DND-41 (cell line): ENCODE measurements around the gene MFSD6.

Experiments
- ATAC-seq: fragments of 200-7000 bp; cut with Tn5 transposase; 3 replicates; pipeline ENCODE4 v1.9.1; 2021; ENCODE audit warnings: low read depth; ENCODE audit not compliant: insufficient read depth
- DNase-seq: peaks from one replicate; pipeline ENCODE4 v3.0.0-alpha.2; 2020
- H2AFZ ChIP-seq: 2 replicates; pipeline ENCODE4 v1.6.0; 2012; ENCODE audit warnings: low read depth, low read length
- H3K27ac ChIP-seq: 2 replicates; pipeline ENCODE4 v1.5.1; 2012; ENCODE audit warnings: low read length, inconsistent platforms
- H3K27me3 ChIP-seq: fragments of 200-600 bp; sonication (generic); 2 replicates; pipeline ENCODE4 v1.6.0; 2012; ENCODE audit warnings: low read length, mild to moderate bottlenecking, inconsistent platforms; ENCODE audit not compliant: insufficient read depth, poor library complexity
- H3K36me3 ChIP-seq: 2 replicates; pipeline ENCODE4 v1.5.1; 2012; ENCODE audit warnings: low read length, inconsistent platforms; ENCODE audit not compliant: insufficient read depth
- H3K4me1 ChIP-seq: 2 replicates; pipeline ENCODE4 v1.5.1; 2012; ENCODE audit warnings: mild to moderate bottlenecking, low read length; ENCODE audit not compliant: insufficient read depth
- H3K4me2 ChIP-seq: 2 replicates; pipeline ENCODE4 v1.6.0; 2012; ENCODE audit warnings: mild to moderate bottlenecking, moderate library complexity, low read length, inconsistent platforms; ENCODE audit not compliant: insufficient read depth
- H3K4me3 ChIP-seq, 2 experiments: fragments of 200-600 bp in 1 of 2; shearing (Covaris generic) in 1 of 2; 2 replicates each; pipeline ENCODE4 v1.5.1; 2012 to 2016; ENCODE audit warnings: inconsistent platforms in 2 of 2, low read length in 2 of 2, mild to moderate bottlenecking in 2 of 2, low read depth in 1 of 2, moderate library complexity in 1 of 2
- H3K79me2 ChIP-seq: 2 replicates; pipeline ENCODE4 v1.6.0; 2012; ENCODE audit warnings: low read length, inconsistent platforms; ENCODE audit not compliant: insufficient read depth
- H3K9ac ChIP-seq: 2 replicates; pipeline ENCODE4 v1.6.0; 2012; ENCODE audit warnings: low read depth, mild to moderate bottlenecking, inconsistent platforms, low read length, moderate library complexity
- H3K9me3 ChIP-seq: 2 replicates; pipeline ENCODE4 v1.5.1; 2012; ENCODE audit warnings: low read length, moderate library complexity, mild to moderate bottlenecking, inconsistent platforms; ENCODE audit not compliant: insufficient read depth, severe bottlenecking
- H4K20me1 ChIP-seq: 2 replicates; pipeline ENCODE4 v1.6.0; 2012; ENCODE audit warnings: low read length; ENCODE audit not compliant: insufficient read depth
- CTCF ChIP-seq: IDR thresholded peaks from 2 replicates; pipeline ENCODE4 v1.5.1; 2012; ENCODE audit warnings: borderline replicate concordance, low read length, moderate library complexity, mild to moderate bottlenecking; ENCODE audit not compliant: poor library complexity, severe bottlenecking; ENCODE audit errors: extremely low read depth
- EZH2 ChIP-seq: IDR thresholded peaks from 3 replicates; pipeline ENCODE4 v1.6.1; 2012; ENCODE audit warnings: borderline replicate concordance, low read depth, mild to moderate bottlenecking, moderate library complexity, low read length, inconsistent platforms; ENCODE audit not compliant: severe bottlenecking

MFSD6 gene

GRCh38 chr2:190455358-190456095, 47.4 kb downstream of the MFSD6 start:
- no peak overlapping the region for H3K27ac ChIP-seq
- no peak overlapping the region for H3K4me3 ChIP-seq
- no peak overlapping the region for H3K9ac ChIP-seq
- no peaks in the 10 kb centered on the region for H3K4me1 ChIP-seq
- no peaks in the 10 kb centered on the region for H3K9me3 ChIP-seq
- ATAC-seq (no peak), DNase-seq (no peak)
- H3K36me3 ChIP-seq: peaks cover 19% of the 10 kb centered on the region
- H4K20me1 ChIP-seq: 0 out of 2 replicates have a peak, but pooled peaks cover 3% of the 10 kb centered on the region
- H2AFZ ChIP-seq: no peak overlapping the region
- no peak overlapping the region for H3K4me2 ChIP-seq
- H3K79me2 ChIP-seq: peaks cover 17% of the 10 kb centered on the region
- no peaks in the 10 kb centered on the region for H3K27me3 ChIP-seq
- TF ChIP-seq EZH2: no peak
- no peak for TF ChIP-seq CTCF

GRCh38 chr2:190456833-190457232, 48.7 kb downstream of the MFSD6 start:
- Histone ChIP-seq H3K27ac (no peak overlapping the region), H2AFZ (no peak overlapping the region), H3K79me2 (peaks cover 17% of the 10 kb centered on the region), H3K36me3 (peaks cover 23% of the 10 kb centered on the region), H3K27me3 (no peaks in the 10 kb centered on the region), H3K9ac (no peak overlapping the region), H3K9me3 (no peaks in the 10 kb centered on the region), H3K4me1 (no peaks in the 10 kb centered on the region), H4K20me1 (0 out of 2 replicates have a peak, but pooled peaks cover 3% of the 10 kb centered on the region), H3K4me2 (no peak overlapping the region), H3K4me3 (no peak overlapping the region)
- DNase-seq: no peak
- ATAC-seq: no peak
- TF ChIP-seq EZH2 (no peak), CTCF (no peak)

GRCh38 chr2:190457256-190457655, 49.1 kb downstream of the MFSD6 start:
- no peak for DNase-seq
- H2AFZ ChIP-seq: no peak overlapping the region
- H4K20me1 ChIP-seq: 0 out of 2 replicates have a peak, but pooled peaks cover 3% of the 10 kb centered on the region
- TF ChIP-seq CTCF: no peak
- TF ChIP-seq EZH2: no peak
- H3K4me1 ChIP-seq: no peaks in the 10 kb centered on the region
- H3K27me3 ChIP-seq: no peaks in the 10 kb centered on the region
- peaks cover 23% of the 10 kb centered on the region for H3K36me3 ChIP-seq
- no peak overlapping the region for H3K4me2 ChIP-seq
- H3K79me2 ChIP-seq: peaks cover 17% of the 10 kb centered on the region
- no peak overlapping the region for H3K27ac ChIP-seq
- ATAC-seq: no peak
- H3K9me3 ChIP-seq: no peaks in the 10 kb centered on the region
- no peak overlapping the region for H3K4me3 ChIP-seq
- H3K9ac ChIP-seq: no peak overlapping the region
